ENCODE data around the gene TENM3.

TENM3 gene

GRCh38 chr4:182276210-182277109, 33.3 kb downstream of the TENM3 start:
- Histone ChIP-seq H3K27me3 (ENCODE audit: control insufficient read depth, insufficient read depth, low read length) (no peaks in the 10 kb centered on the region), H3K36me3 (ENCODE audit: control insufficient read depth, low read depth, low read length) (no peaks in the 10 kb centered on the region), H3K4me3 (ENCODE audit: low read length) (no peak overlapping the region), H3K9me3 (ENCODE audit: control insufficient read depth, low read depth, low read length) (no peaks in the 10 kb centered on the region), H3K4me1 (ENCODE audit: control insufficient read depth, low read depth, low read length) (peaks cover 18% of the 10 kb centered on the region), H3K27ac (ENCODE audit: low read length) (no peak overlapping the region), H3K9ac (ENCODE audit: low read length) (no peak overlapping the region)

- Histone ChIP-seq H3K36me3 (ENCODE audit: control insufficient read depth, low read depth, low read length) (no peaks in the 10 kb centered on the region), H3K4me3 (ENCODE audit: low read length) (no peak overlapping the region), H3K4me1 (ENCODE audit: control insufficient read depth, low read depth, low read length) (peaks cover 18% of the 10 kb centered on the region), H3K9ac (ENCODE audit: low read length) (no peak overlapping the region), H3K27me3 (ENCODE audit: control insufficient read depth, insufficient read depth, low read length) (no peaks in the 10 kb centered on the region), H3K9me3 (ENCODE audit: control insufficient read depth, low read depth, low read length) (no peaks in the 10 kb centered on the region), H3K27ac (ENCODE audit: low read length) (no peak overlapping the region)
Observed at GRCh38 chr4:182277377-182277776, 34.2 kb downstream of the TENM3 start.

GRCh38 chr4:182278729-182279128, 35.5 kb downstream of the TENM3 start:
- H3K27ac ChIP-seq (ENCODE audit: low read length): no peak overlapping the region
- no peaks in the 10 kb centered on the region for H3K36me3 ChIP-seq (ENCODE audit: control insufficient read depth, low read depth, low read length)
- no peak overlapping the region for H3K9ac ChIP-seq (ENCODE audit: low read length)
- no peaks in the 10 kb centered on the region for H3K9me3 ChIP-seq (ENCODE audit: control insufficient read depth, low read depth, low read length)
- H3K27me3 ChIP-seq (ENCODE audit: control insufficient read depth, insufficient read depth, low read length): no peaks in the 10 kb centered on the region
- H3K4me1 ChIP-seq (ENCODE audit: control insufficient read depth, low read depth, low read length): peaks cover 5% of the 10 kb centered on the region
- H3K4me3 ChIP-seq (ENCODE audit: low read length): no peak overlapping the region

- H3K9ac ChIP-seq (ENCODE audit: low read length): no peak overlapping the region
- H3K9me3 ChIP-seq (ENCODE audit: control insufficient read depth, low read depth, low read length): no peaks in the 10 kb centered on the region
- no peaks in the 10 kb centered on the region for H3K36me3 ChIP-seq (ENCODE audit: control insufficient read depth, low read depth, low read length)
- no peak overlapping the region for H3K4me3 ChIP-seq (ENCODE audit: low read length)
- H3K27me3 ChIP-seq (ENCODE audit: control insufficient read depth, insufficient read depth, low read length): no peaks in the 10 kb centered on the region
- no peak overlapping the region for H3K27ac ChIP-seq (ENCODE audit: low read length)
- H3K4me1 ChIP-seq (ENCODE audit: control insufficient read depth, low read depth, low read length): no peaks in the 10 kb centered on the region
Observed at GRCh38 chr4:182280436-182281111, 37.4 kb downstream of the TENM3 start.

GRCh38 chr4:182286035-182286434, 42.8 kb downstream of the TENM3 start:
- Histone ChIP-seq H3K9me3 (ENCODE audit: control insufficient read depth, low read depth, low read length) (no peaks in the 10 kb centered on the region), H3K9ac (ENCODE audit: low read length) (no peak overlapping the region), H3K27me3 (ENCODE audit: control insufficient read depth, insufficient read depth, low read length) (no peaks in the 10 kb centered on the region), H3K27ac (ENCODE audit: low read length) (no peak overlapping the region), H3K36me3 (ENCODE audit: control insufficient read depth, low read depth, low read length) (no peaks in the 10 kb centered on the region), H3K4me3 (ENCODE audit: low read length) (no peak overlapping the region), H3K4me1 (ENCODE audit: control insufficient read depth, low read depth, low read length) (no peaks in the 10 kb centered on the region)

GRCh38 chr4:182286931-182287330, 43.7 kb downstream of the TENM3 start:
- H3K9me3 ChIP-seq (ENCODE audit: control insufficient read depth, low read depth, low read length): no peaks in the 10 kb centered on the region
- no peak overlapping the region for H3K27ac ChIP-seq (ENCODE audit: low read length)
- no peaks in the 10 kb centered on the region for H3K36me3 ChIP-seq (ENCODE audit: control insufficient read depth, low read depth, low read length)
- no peak overlapping the region for H3K4me3 ChIP-seq (ENCODE audit: low read length)
- H3K9ac ChIP-seq (ENCODE audit: low read length): no peak overlapping the region
- H3K27me3 ChIP-seq (ENCODE audit: control insufficient read depth, insufficient read depth, low read length): no peaks in the 10 kb centered on the region
- H3K4me1 ChIP-seq (ENCODE audit: control insufficient read depth, low read depth, low read length): no peaks in the 10 kb centered on the region

- Histone ChIP-seq H3K9me3 (ENCODE audit: control insufficient read depth, low read depth, low read length) (no peaks in the 10 kb centered on the region), H3K36me3 (ENCODE audit: control insufficient read depth, low read depth, low read length) (no peaks in the 10 kb centered on the region), H3K27ac (ENCODE audit: low read length) (no peak overlapping the region), H3K4me1 (ENCODE audit: control insufficient read depth, low read depth, low read length) (peaks cover 2% of the 10 kb centered on the region), H3K27me3 (ENCODE audit: control insufficient read depth, insufficient read depth, low read length) (no peaks in the 10 kb centered on the region), H3K9ac (ENCODE audit: low read length) (no peak overlapping the region), H3K4me3 (ENCODE audit: low read length) (no peak overlapping the region)
Observed at GRCh38 chr4:182288534-182288933, 45.3 kb downstream of the TENM3 start.

GRCh38 chr4:182289809-182290208, 46.6 kb downstream of the TENM3 start:
- H3K36me3 ChIP-seq (ENCODE audit: control insufficient read depth, low read depth, low read length): no peaks in the 10 kb centered on the region
- H3K4me1 ChIP-seq (ENCODE audit: control insufficient read depth, low read depth, low read length): peaks cover 12% of the 10 kb centered on the region
- no peak overlapping the region for H3K27ac ChIP-seq (ENCODE audit: low read length)
- H3K4me3 ChIP-seq (ENCODE audit: low read length): no peak overlapping the region
- no peak overlapping the region for H3K9ac ChIP-seq (ENCODE audit: low read length)
- H3K9me3 ChIP-seq (ENCODE audit: control insufficient read depth, low read depth, low read length): no peaks in the 10 kb centered on the region
- no peaks in the 10 kb centered on the region for H3K27me3 ChIP-seq (ENCODE audit: control insufficient read depth, insufficient read depth, low read length)

GRCh38 chr4:182291175-182291574, 48.0 kb downstream of the TENM3 start:
- H3K9ac ChIP-seq (ENCODE audit: low read length): no peak overlapping the region
- H3K9me3 ChIP-seq (ENCODE audit: control insufficient read depth, low read depth, low read length): no peaks in the 10 kb centered on the region
- no peaks in the 10 kb centered on the region for H3K36me3 ChIP-seq (ENCODE audit: control insufficient read depth, low read depth, low read length)
- H3K27ac ChIP-seq (ENCODE audit: low read length): no peak overlapping the region
- H3K4me3 ChIP-seq (ENCODE audit: low read length): no peak overlapping the region
- H3K4me1 ChIP-seq (ENCODE audit: control insufficient read depth, low read depth, low read length): peaks cover 12% of the 10 kb centered on the region
- no peaks in the 10 kb centered on the region for H3K27me3 ChIP-seq (ENCODE audit: control insufficient read depth, insufficient read depth, low read length)

GRCh38 chr4:182291597-182292270, 48.5 kb downstream of the TENM3 start:
- Histone ChIP-seq H3K4me3 (ENCODE audit: low read length) (no peak overlapping the region), H3K36me3 (ENCODE audit: control insufficient read depth, low read depth, low read length) (no peaks in the 10 kb centered on the region), H3K4me1 (ENCODE audit: control insufficient read depth, low read depth, low read length) (peaks cover 12% of the 10 kb centered on the region), H3K27me3 (ENCODE audit: control insufficient read depth, insufficient read depth, low read length) (no peaks in the 10 kb centered on the region), H3K9me3 (ENCODE audit: control insufficient read depth, low read depth, low read length) (no peaks in the 10 kb centered on the region), H3K27ac (ENCODE audit: low read length) (no peak overlapping the region), H3K9ac (ENCODE audit: low read length) (no peak overlapping the region)

GRCh38 chr4:182292612-182293011, 49.4 kb downstream of the TENM3 start:
- Histone ChIP-seq H3K4me3 (ENCODE audit: low read length) (no peak overlapping the region), H3K9ac (ENCODE audit: low read length) (no peak overlapping the region), H3K36me3 (ENCODE audit: control insufficient read depth, low read depth, low read length) (no peaks in the 10 kb centered on the region), H3K4me1 (ENCODE audit: control insufficient read depth, low read depth, low read length) (peaks cover 12% of the 10 kb centered on the region), H3K27me3 (ENCODE audit: control insufficient read depth, insufficient read depth, low read length) (no peaks in the 10 kb centered on the region), H3K9me3 (ENCODE audit: control insufficient read depth, low read depth, low read length) (no peaks in the 10 kb centered on the region), H3K27ac (ENCODE audit: low read length) (no peak overlapping the region)
